Mesendoderm (in vitro differentiated cells): ENCODE results near the gene AAK1.

ENCODE experiments used
- DNase-seq: peaks from one replicate; pipeline ENCODE4 v3.0.0; 2013
- H2AK5ac ChIP-seq: 2 replicates; pipeline ENCODE4 v1.6.1; 2013; ENCODE audit warnings: low read length, inconsistent platforms
- H2BK120ac ChIP-seq: 2 replicates; pipeline ENCODE4 v1.6.1; 2013; ENCODE audit warnings: low read depth, mild to moderate bottlenecking, low read length, moderate library complexity, mixed read lengths
- H2BK15ac ChIP-seq: replicated peaks from 2 replicates; pipeline ENCODE4 v1.6.1; 2013; ENCODE audit warnings: low read depth, mild to moderate bottlenecking, moderate library complexity
- H2BK5ac ChIP-seq: 2 replicates; pipeline ENCODE4 v1.6.1; 2013; ENCODE audit warnings: low read length, inconsistent platforms
- H3K18ac ChIP-seq: 2 replicates; pipeline ENCODE4 v1.6.1; 2013; ENCODE audit warnings: mild to moderate bottlenecking, low read length, mixed read lengths
- H3K23ac ChIP-seq: one replicate; pipeline ENCODE4 v1.6.1; 2013; ENCODE audit warnings: low read length
- H3K27ac ChIP-seq: 2 replicates; pipeline ENCODE4 v1.5.1; 2013; ENCODE audit warnings: low read depth, mild to moderate bottlenecking, inconsistent platforms, low read length, moderate library complexity
- H3K27me3 ChIP-seq: 2 replicates; pipeline ENCODE4 v1.6.1; 2013; ENCODE audit warnings: low read length, control low read depth, mild to moderate bottlenecking, inconsistent platforms; ENCODE audit not compliant: insufficient read depth, poor library complexity
- H3K36me3 ChIP-seq: 2 replicates; pipeline ENCODE4 v1.6.1; 2013; ENCODE audit warnings: low read length, inconsistent platforms; ENCODE audit not compliant: control insufficient read depth, insufficient read depth
- H3K4ac ChIP-seq: one replicate; pipeline ENCODE4 v1.6.1; 2013; ENCODE audit warnings: low read depth, mild to moderate bottlenecking, low read length, moderate library complexity
- H3K4me1 ChIP-seq: 2 replicates; pipeline ENCODE4 v1.6.1; 2013; ENCODE audit warnings: low read depth, low read length, inconsistent platforms; ENCODE audit not compliant: control insufficient read depth
- H3K4me2 ChIP-seq: 2 replicates; pipeline ENCODE4 v1.6.1; 2013; ENCODE audit warnings: low read length
- H3K4me3 ChIP-seq: 2 replicates; pipeline ENCODE4 v1.5.1; 2013; ENCODE audit warnings: mild to moderate bottlenecking, low read length
- H3K56ac ChIP-seq: one replicate; pipeline ENCODE4 v1.6.1; 2013; ENCODE audit warnings: low read length
- H3K79me1 ChIP-seq: 2 replicates; pipeline ENCODE4 v1.6.1; 2013; ENCODE audit warnings: low read length, inconsistent platforms
- H3K79me2 ChIP-seq: 2 replicates; pipeline ENCODE4 v1.6.1; 2013; ENCODE audit warnings: mild to moderate bottlenecking, low read length; ENCODE audit not compliant: control insufficient read depth, insufficient read depth
- H3K9ac ChIP-seq: 2 replicates; pipeline ENCODE4 v1.6.1; 2013; ENCODE audit warnings: low read length, inconsistent platforms
- H4K5ac ChIP-seq: one replicate; pipeline ENCODE4 v1.6.1; 2013; ENCODE audit warnings: low read length
- H4K8ac ChIP-seq: one replicate; pipeline ENCODE4 v1.6.1; 2013; ENCODE audit warnings: low read depth, mild to moderate bottlenecking, control low read depth, low read length, moderate library complexity
- WGBS: extraction: QIAGEN DNeasy Blood & Tissue Kit; methylation state at CpG from one replicate; pipeline ENCODE4 v1.1.7; 2013; ENCODE audit warnings: low lambda C conversion rate, missing lambda C conversion rate; ENCODE audit not compliant: insufficient coverage; ENCODE audit errors: extremely low coverage; 5-methylcytosine and 5-hydroxymethylcytosine counted together

The AAK1 gene

DNA sequence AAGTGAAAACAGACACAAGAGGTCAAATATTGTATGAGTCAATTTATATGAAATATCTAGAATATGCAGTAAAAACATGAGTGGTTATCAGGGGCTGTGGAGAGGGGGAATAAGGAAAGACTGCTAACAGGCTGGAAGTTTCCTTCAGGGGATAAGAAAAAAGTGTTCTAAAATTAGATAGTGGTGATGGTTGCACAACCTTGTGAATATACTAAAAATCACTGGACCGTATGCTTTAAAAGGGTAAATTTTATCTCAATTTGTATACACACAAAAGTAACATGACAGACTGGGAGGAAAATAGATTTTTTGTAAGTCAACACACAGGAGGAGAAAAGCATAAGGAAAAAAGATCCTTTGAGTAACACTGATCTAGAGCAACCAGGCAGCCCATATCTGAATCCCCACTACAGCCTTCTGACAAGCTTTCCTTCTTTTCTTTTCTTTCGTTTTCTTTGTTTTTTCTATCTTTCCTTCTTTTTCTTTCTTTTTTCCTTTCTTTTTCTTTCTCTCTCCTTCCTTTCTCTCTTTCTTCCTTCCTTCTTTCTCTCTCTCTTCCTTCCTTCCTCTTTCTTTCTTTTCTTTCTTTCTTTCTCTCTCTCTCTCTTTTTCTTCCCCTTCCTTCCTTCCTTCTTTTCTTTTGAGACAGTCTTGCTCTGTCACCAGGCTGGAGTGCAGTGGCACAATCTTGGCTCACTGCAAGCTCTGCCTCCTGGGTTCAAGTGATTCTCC lies 95.4 kb downstream of the AAK1 start:
- Histone ChIP-seq H4K5ac (no peak overlapping the region), H3K23ac (no peak overlapping the region), H2BK15ac (no peak overlapping the region), H3K79me1 (peaks cover 3% of the 10 kb centered on the region), H3K36me3 (no peaks in the 10 kb centered on the region), H2BK5ac (no peak overlapping the region), H3K4me3 (no peak overlapping the region), H3K56ac (no peak overlapping the region), H3K4ac (no peak overlapping the region), H3K27ac (no peak overlapping the region), H3K4me1 (no peaks in the 10 kb centered on the region), H4K8ac (no peak overlapping the region), H3K4me2 (no peak overlapping the region), H2BK120ac (no peak overlapping the region), H2AK5ac (no peak overlapping the region), H3K18ac (no peak overlapping the region), H3K79me2 (no peaks in the 10 kb centered on the region), H3K9ac (no peak overlapping the region), H3K27me3 (no peaks in the 10 kb centered on the region)
- no peak for DNase-seq
- no CpG with 5 or more reads among the region's 2 CpGs for WGBS

DNA sequence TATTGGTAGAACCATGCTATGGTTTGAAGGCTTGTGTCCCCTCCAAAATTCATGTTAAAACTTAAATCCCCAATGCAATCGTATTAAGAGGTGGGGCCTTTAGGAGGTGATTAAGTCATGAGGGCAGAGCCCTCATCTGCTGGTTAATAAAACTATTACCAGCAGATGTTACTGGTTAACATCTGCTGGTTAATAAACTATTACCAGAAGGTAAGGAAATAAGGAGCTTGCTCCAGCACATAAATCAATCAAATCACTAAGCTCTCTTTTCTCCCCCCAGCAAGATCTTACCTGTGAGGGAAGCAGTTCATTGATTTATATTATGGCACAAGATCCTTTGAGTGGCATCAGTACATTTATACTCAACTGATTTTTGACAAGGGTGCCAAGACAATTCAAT lies 96.9 kb downstream of the AAK1 start:
- Histone ChIP-seq H3K27me3 (no peaks in the 10 kb centered on the region), H3K79me2 (no peaks in the 10 kb centered on the region), H3K23ac (no peak overlapping the region), H2BK5ac (no peak overlapping the region), H2AK5ac (no peak overlapping the region), H3K56ac (no peak overlapping the region), H2BK15ac (no peak overlapping the region), H3K4me3 (no peak overlapping the region), H3K36me3 (no peaks in the 10 kb centered on the region), H4K5ac (no peak overlapping the region), H3K27ac (no peak overlapping the region), H3K4me1 (no peaks in the 10 kb centered on the region), H4K8ac (no peak overlapping the region), H3K79me1 (peaks cover 3% of the 10 kb centered on the region), H3K4me2 (no peak overlapping the region), H3K4ac (no peak overlapping the region), H2BK120ac (no peak overlapping the region), H3K18ac (no peak overlapping the region), H3K9ac (no peak overlapping the region)
- DNase-seq: no peak
- WGBS: no CpG with 5 or more reads among the region's 1 CpG

DNA sequence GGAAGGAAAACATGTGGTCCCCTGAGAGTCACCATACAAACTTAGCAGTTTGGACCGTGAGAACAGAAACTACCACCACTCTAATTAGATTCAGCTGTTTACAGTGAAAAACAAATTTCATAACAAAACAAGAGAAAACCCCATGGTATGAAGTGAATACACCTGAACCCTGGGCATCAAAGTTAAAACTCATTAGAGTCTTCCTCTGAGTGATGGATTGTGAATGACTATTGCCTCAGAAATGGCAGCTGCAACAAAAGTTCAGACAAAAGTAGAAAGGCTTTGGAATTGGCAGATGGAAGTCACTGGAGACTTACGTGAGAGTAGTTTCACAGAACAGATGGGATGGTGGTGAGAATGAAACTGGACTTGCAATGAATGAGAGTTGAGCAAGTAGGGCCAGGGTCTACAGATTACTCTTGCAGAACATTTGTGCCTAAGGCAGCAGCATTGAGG lies 98.0 kb downstream of the AAK1 start:
- Histone ChIP-seq H3K79me2 (no peaks in the 10 kb centered on the region), H3K27ac (no peak overlapping the region), H3K36me3 (no peaks in the 10 kb centered on the region), H2BK15ac (no peak overlapping the region), H3K18ac (no peak overlapping the region), H3K4me3 (no peak overlapping the region), H3K27me3 (no peaks in the 10 kb centered on the region), H3K4me1 (no peaks in the 10 kb centered on the region), H2BK5ac (no peak overlapping the region), H3K4ac (no peak overlapping the region), H3K23ac (no peak overlapping the region), H4K5ac (no peak overlapping the region), H2BK120ac (no peak overlapping the region), H3K79me1 (peaks cover 3% of the 10 kb centered on the region), H2AK5ac (no peak overlapping the region), H3K56ac (no peak overlapping the region), H3K9ac (no peak overlapping the region), H3K4me2 (no peak overlapping the region), H4K8ac (no peak overlapping the region)
- WGBS: no CpG with 5 or more reads among the region's 2 CpGs
- DNase-seq: no peak

GRCh38 chr2:69544951-69545350 lies 98.6 kb downstream of the AAK1 start:
- no peak overlapping the region for H2BK5ac ChIP-seq
- no peak overlapping the region for H2AK5ac ChIP-seq
- no peak for DNase-seq
- H3K56ac ChIP-seq: no peak overlapping the region
- peaks cover 3% of the 10 kb centered on the region for H3K79me1 ChIP-seq
- H3K27ac ChIP-seq: no peak overlapping the region
- H3K18ac ChIP-seq: no peak overlapping the region
- H2BK15ac ChIP-seq: no peak overlapping the region
- no peak overlapping the region for H4K8ac ChIP-seq
- no peak overlapping the region for H3K4me2 ChIP-seq
- WGBS: no CpG with 5 or more reads among the region's 1 CpG
- no peak overlapping the region for H3K4me3 ChIP-seq
- H3K79me2 ChIP-seq: no peaks in the 10 kb centered on the region
- no peak overlapping the region for H3K23ac ChIP-seq
- H3K4ac ChIP-seq: no peak overlapping the region
- H2BK120ac ChIP-seq: no peak overlapping the region
- no peaks in the 10 kb centered on the region for H3K36me3 ChIP-seq
- no peak overlapping the region for H3K9ac ChIP-seq
- no peaks in the 10 kb centered on the region for H3K4me1 ChIP-seq
- no peak overlapping the region for H4K5ac ChIP-seq
- no peaks in the 10 kb centered on the region for H3K27me3 ChIP-seq

GRCh38 chr2:69539549-69539908 lies 104.0 kb downstream of the AAK1 start:
- no peak overlapping the region for H2BK120ac ChIP-seq
- DNase-seq: no peak
- no peak overlapping the region for H3K56ac ChIP-seq
- no peak overlapping the region for H4K5ac ChIP-seq
- no peaks in the 10 kb centered on the region for H3K79me2 ChIP-seq
- no peak overlapping the region for H3K4ac ChIP-seq
- H3K36me3 ChIP-seq: no peaks in the 10 kb centered on the region
- no peak overlapping the region for H2BK15ac ChIP-seq
- H3K4me2 ChIP-seq: no peak overlapping the region
- no peak overlapping the region for H3K4me3 ChIP-seq
- H3K27ac ChIP-seq: no peak overlapping the region
- no peak overlapping the region for H2BK5ac ChIP-seq
- H2AK5ac ChIP-seq: no peak overlapping the region
- no peaks in the 10 kb centered on the region for H3K4me1 ChIP-seq
- H3K27me3 ChIP-seq: no peaks in the 10 kb centered on the region
- no peak overlapping the region for H3K18ac ChIP-seq
- H3K9ac ChIP-seq: no peak overlapping the region
- no peak overlapping the region for H3K23ac ChIP-seq
- H4K8ac ChIP-seq: no peak overlapping the region
- peaks cover under 1% of the 10 kb centered on the region for H3K79me1 ChIP-seq
